H9 (cell line): ENCODE measurements around the gene ATP8B4. TPM values are rescaled to one million over a fixed set of nuclear protein-coding genes. Genes with fewer than 3 reads are reported as not detected.

ENCODE experiments used
- DNase-seq: peaks from one replicate; pipeline ENCODE4 v3.0.0-alpha.2; 2017
- H2AFZ ChIP-seq: one replicate; pipeline ENCODE4 v1.6.1; 2013; ENCODE audit warnings: mild to moderate bottlenecking, low read length, control low read depth, moderate library complexity
- H2AK5ac ChIP-seq: 2 replicates; pipeline ENCODE4 v1.6.1; 2013; ENCODE audit warnings: low read length, control low read depth, mixed read lengths; ENCODE audit not compliant: insufficient read length
- H2BK120ac ChIP-seq: one replicate; pipeline ENCODE4 v1.6.1; 2013; ENCODE audit warnings: low read depth, mild to moderate bottlenecking, low read length, control low read depth, inconsistent platforms; ENCODE audit not compliant: poor library complexity, severe bottlenecking
- H2BK12ac ChIP-seq: 2 replicates; pipeline ENCODE4 v1.6.1; 2013; ENCODE audit warnings: low read length, control low read depth, mixed read lengths, low read depth; ENCODE audit not compliant: insufficient read length
- H2BK15ac ChIP-seq: 2 replicates; pipeline ENCODE4 v1.6.1; 2013; ENCODE audit warnings: low read depth, low read length, control low read depth
- H2BK20ac ChIP-seq: one replicate; pipeline ENCODE4 v1.6.1; 2013; ENCODE audit warnings: low read depth, mild to moderate bottlenecking, low read length, control low read depth, inconsistent platforms; ENCODE audit not compliant: poor library complexity, severe bottlenecking
- H2BK5ac ChIP-seq: 2 replicates; pipeline ENCODE4 v1.6.1; 2013; ENCODE audit warnings: low read length, control low read depth, mixed read lengths; ENCODE audit not compliant: insufficient read length
- H3K14ac ChIP-seq: 2 replicates; pipeline ENCODE4 v1.6.1; 2013; ENCODE audit warnings: low read length, control low read depth; ENCODE audit not compliant: insufficient read depth
- H3K18ac ChIP-seq: 2 replicates; pipeline ENCODE4 v1.6.1; 2013; ENCODE audit warnings: low read depth, mild to moderate bottlenecking, mixed read lengths, low read length, control low read depth; ENCODE audit not compliant: insufficient read length
- H3K23ac ChIP-seq: 2 replicates; pipeline ENCODE4 v1.6.1; 2013; ENCODE audit warnings: low read length, control low read depth, mixed read lengths, low read depth; ENCODE audit not compliant: insufficient read length
- H3K23me2 ChIP-seq: 2 replicates; pipeline ENCODE4 v1.6.1; 2013; ENCODE audit warnings: low read depth, mild to moderate bottlenecking, mixed read lengths, low read length, control low read depth; ENCODE audit not compliant: insufficient read length, poor library complexity, severe bottlenecking
- H3K27ac ChIP-seq: 2 replicates; pipeline ENCODE4 v1.5.1; 2013; ENCODE audit warnings: low read length, control low read depth, mixed read lengths, low read depth; ENCODE audit not compliant: insufficient read length
- H3K27me3 ChIP-seq: 2 replicates; pipeline ENCODE4 v1.6.1; 2013; ENCODE audit warnings: low read length, control low read depth, inconsistent platforms; ENCODE audit not compliant: insufficient read depth
- H3K4ac ChIP-seq: 2 replicates; pipeline ENCODE4 v1.6.1; 2013; ENCODE audit warnings: low read depth, mild to moderate bottlenecking, control low read depth, inconsistent platforms, low read length, moderate library complexity
- H3K4me1 ChIP-seq: 2 replicates; pipeline ENCODE4 v1.6.1; 2013; ENCODE audit warnings: low read length, control low read depth, inconsistent platforms; ENCODE audit not compliant: insufficient read depth
- H3K4me2 ChIP-seq: 2 replicates; pipeline ENCODE4 v1.6.1; 2013; ENCODE audit warnings: low read length, control low read depth, mixed read lengths; ENCODE audit not compliant: insufficient read length, insufficient read depth
- H3K56ac ChIP-seq: 2 replicates; pipeline ENCODE4 v1.6.1; 2013; ENCODE audit warnings: low read depth, mild to moderate bottlenecking, mixed read lengths, low read length, control low read depth; ENCODE audit not compliant: insufficient read length
- H3K79me1 ChIP-seq: 2 replicates; pipeline ENCODE4 v1.6.1; 2013; ENCODE audit warnings: low read depth, mild to moderate bottlenecking, moderate library complexity, low read length, control low read depth, inconsistent platforms; ENCODE audit not compliant: insufficient read depth, poor library complexity, severe bottlenecking
- H3K79me2 ChIP-seq: 2 replicates; pipeline ENCODE4 v1.6.1; 2013; ENCODE audit warnings: low read length, control low read depth, inconsistent platforms; ENCODE audit not compliant: insufficient read depth
- H3K9ac ChIP-seq: 2 replicates; pipeline ENCODE4 v1.6.1; 2013; ENCODE audit warnings: low read length, control low read depth, mixed read lengths; ENCODE audit not compliant: insufficient read length; ENCODE audit errors: extremely low read depth
- H3K9me3 ChIP-seq: one replicate; pipeline ENCODE4 v1.6.1; 2013; ENCODE audit warnings: low read depth, low read length, inconsistent platforms; ENCODE audit not compliant: control insufficient read depth
- H3T11ph ChIP-seq: one replicate; pipeline ENCODE4 v1.6.1; 2013; ENCODE audit warnings: mild to moderate bottlenecking, low read length, control low read depth, inconsistent platforms
- H4K20me1 ChIP-seq: one replicate; pipeline ENCODE4 v1.6.1; 2013; ENCODE audit not compliant: control insufficient read depth, insufficient read length, insufficient read depth
- H4K5ac ChIP-seq: 2 replicates; pipeline ENCODE4 v1.6.1; 2013; ENCODE audit warnings: low read depth, mild to moderate bottlenecking, mixed read lengths, low read length, control low read depth; ENCODE audit not compliant: insufficient read length
- H4K8ac ChIP-seq: replicated peaks from 2 replicates; pipeline ENCODE4 v1.6.1; 2013; ENCODE audit warnings: low read length, control low read depth, mixed read lengths, low read depth; ENCODE audit not compliant: insufficient read length
- H4K91ac ChIP-seq: 2 replicates; pipeline ENCODE4 v1.6.1; 2013; ENCODE audit warnings: low read depth, mild to moderate bottlenecking, moderate library complexity, mixed read lengths, low read length, control low read depth; ENCODE audit not compliant: insufficient read length
- H3K27ac Mint-ChIP-seq, 3 experiments: 2 replicates in 2 of 3; 3 replicates in 1 of 3; pipeline ENCODE4 v1.8.0; 2020 to 2021; ENCODE audit warnings: mixed read lengths in 3 of 3, mild to moderate bottlenecking in 1 of 3, moderate library complexity in 1 of 3
- H3K27me3 Mint-ChIP-seq: 2 replicates; pipeline ENCODE4 v1.8.0; 2021; ENCODE audit warnings: low read depth, mild to moderate bottlenecking, moderate library complexity, mixed read lengths
- H3K36me3 Mint-ChIP-seq, 3 experiments: 2 replicates in 2 of 3; 3 replicates in 1 of 3; pipeline ENCODE4 v1.8.0; 2020 to 2021; ENCODE audit warnings: low read depth in 3 of 3, mixed read lengths in 3 of 3; ENCODE audit not compliant: insufficient read depth in 1 of 3
- H3K4me1 Mint-ChIP-seq, 2 experiments: 2 replicates each; pipeline ENCODE4 v1.8.0; 2020; ENCODE audit warnings: mixed read lengths in 2 of 2
- H3K4me3 Mint-ChIP-seq, 2 experiments: 2 replicates in 1 of 2; 3 replicates in 1 of 2; pipeline ENCODE4 v1.8.0; 2020 to 2021; ENCODE audit warnings: mild to moderate bottlenecking in 2 of 2, mixed read lengths in 2 of 2, moderate library complexity in 1 of 2
- H3K9me3 Mint-ChIP-seq, 2 experiments: 2 replicates in 1 of 2; 3 replicates in 1 of 2; pipeline ENCODE4 v1.8.0; 2020; ENCODE audit warnings: mild to moderate bottlenecking in 2 of 2, mixed read lengths in 2 of 2, moderate library complexity in 1 of 2
- CTCF ChIP-seq: fragments of 200-600 bp; sonication (generic); conservative IDR thresholded peaks from 3 replicates; pipeline ENCODE4 v1.8.0; 2021; ENCODE audit warnings: antibody characterized with exemption, mild to moderate bottlenecking
- WGBS: extraction: QIAGEN DNeasy Blood & Tissue Kit; methylation state at CpG from one replicate; pipeline ENCODE4 v1.1.7; 2013; ENCODE audit warnings: missing lambda C conversion rate, low lambda C conversion rate, mixed read lengths; ENCODE audit not compliant: insufficient read length; ENCODE audit errors: extremely low coverage; 5-methylcytosine and 5-hydroxymethylcytosine counted together
- total RNA-seq: library from RNA; stranded (reverse); gene quantifications from 2 replicates; pipeline ENCODE4 v1.2.1, GENCODE V29; 2021

ATP8B4 gene
- total RNA-seq, 1 experiment from 2014 or later: 0.52 TPM

GRCh38 chr15:49915822-49916221 is 203.2 kb downstream of the ATP8B4 start:
- Histone ChIP-seq H2BK20ac (no peak overlapping the region), H3T11ph (no peak overlapping the region), H2AFZ (no peak overlapping the region), H3K27ac (no peak overlapping the region), H3K9me3 (no peaks in the 10 kb centered on the region), H2BK12ac (no peak overlapping the region), H2BK120ac (no peak overlapping the region), H2BK5ac (no peak overlapping the region), H3K79me2 (no peaks in the 10 kb centered on the region), H3K4me2 (no peak overlapping the region), H2BK15ac (no peak overlapping the region), H3K14ac (no peak overlapping the region), H3K4me1 (no peaks in the 10 kb centered on the region), H3K56ac (no peak overlapping the region), H3K23ac (no peak overlapping the region), H3K9ac (no peak overlapping the region), H4K91ac (no peak overlapping the region), H3K4ac (no peak overlapping the region), H3K23me2 (no peaks in the 10 kb centered on the region), H3K18ac (no peak overlapping the region), H3K27me3 (no peaks in the 10 kb centered on the region), H4K5ac (no peak overlapping the region), H4K8ac (no peak overlapping the region), H2AK5ac (no peak overlapping the region), H3K79me1 (no peaks in the 10 kb centered on the region), H4K20me1 (no peaks in the 10 kb centered on the region)
- DNase-seq: no peak
- Mint-ChIP-seq H3K27me3 (no peaks in the 10 kb centered on the region), H3K27ac (no peak overlapping the region), H3K36me3 (no peaks in the 10 kb centered on the region), H3K4me1 (no peaks in the 10 kb centered on the region), H3K9me3 (no peaks in the 10 kb centered on the region; a peak in 1 of 5 replicates), H3K4me3 (no peak overlapping the region)
- no peak for TF ChIP-seq CTCF
- no CpG with 5 or more reads among the region's 5 CpGs for WGBS
